Measurements from ENCODE around the gene STX17. TPM values are rescaled to one million over a fixed set of nuclear protein-coding genes. Genes with fewer than 3 reads are reported as not detected.

Gene STX17
- total and polyA plus RNA-seq, 2 donors (not counting 3 experiments of a cell fraction or from before 2014, with no cell fraction given), result 5.3 to 17.6 TPM

DNA sequence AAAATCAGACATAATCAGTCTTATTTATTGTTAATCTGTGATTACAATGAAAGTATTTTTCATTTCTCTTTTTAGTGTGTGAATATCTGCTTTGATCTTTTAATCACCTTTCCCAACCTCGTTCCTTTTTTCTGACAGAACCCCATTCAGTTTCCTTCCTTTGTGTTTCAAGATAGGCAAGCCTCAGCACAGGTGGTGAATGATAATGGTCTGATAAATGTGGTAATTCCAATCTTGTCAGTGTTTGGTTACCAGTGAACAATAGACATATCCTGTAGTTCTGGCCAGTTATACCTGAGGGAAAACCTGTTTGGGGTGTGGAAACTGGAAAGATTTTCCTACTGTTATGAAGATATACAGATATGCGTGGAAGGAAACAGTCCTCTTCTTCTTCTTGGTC lies 13.5 kb downstream of the STX17 start:
- Histone ChIP-seq H3K4me1 (ENCODE audit: control insufficient read depth, extremely low read depth, insufficient read depth, low read length) (no peaks in the 10 kb centered on the region), H3K27me3 (ENCODE audit: control insufficient read depth in 2 of 2, insufficient read depth in 2 of 2, low read length in 2 of 2) (no peaks in the 10 kb centered on the region), H3K9me3 (replicated peaks; ENCODE audit: control insufficient read depth, insufficient read depth, low read length) (no peaks in the 10 kb centered on the region), H3K4me2 (ENCODE audit: insufficient read depth, low read length) (no peak overlapping the region), H2AFZ (ENCODE audit: low read depth, low read length) (no peak overlapping the region), H3K9ac (replicated peaks; ENCODE audit: extremely low read depth, insufficient read depth, low read length) (no peak overlapping the region), H3K9me1 (replicated peaks; ENCODE audit: control insufficient read depth, extremely low read depth, insufficient read depth, low read length) (no peaks in the 10 kb centered on the region), H3K36me3 (ENCODE audit: control insufficient read depth in 2 of 2, extremely low read depth in 1 of 2, insufficient read depth in 2 of 2, low read length in 2 of 2) (peaks cover 0 to 5% of the 10 kb centered on the region in 2 experiments), H3K79me2 (ENCODE audit: control insufficient read depth, insufficient read depth, low read length) (no peaks in the 10 kb centered on the region), H3K27ac (ENCODE audit: insufficient read depth, low read depth, low read length) (no peak overlapping the region), H3K4me3 (replicated peaks in 1 of 3; ENCODE audit: insufficient read depth in 1 of 3, low read depth in 1 of 3, low read length in 3 of 3) (no peak overlapping the region), H4K20me1 (replicated peaks; ENCODE audit: control insufficient read depth, extremely low read depth, insufficient read depth, low read length) (no peaks in the 10 kb centered on the region)
- TF ChIP-seq FOS (IDR thresholded peaks at IDR 0.05; ENCODE audit: borderline replicate concordance, insufficient read depth, low read length) (no peak), POLR2A (IDR thresholded peaks at IDR 0.05; ENCODE audit: low read depth, low read length) (no peak), EZH2 (IDR thresholded peaks at IDR 0.05; ENCODE audit: borderline replicate concordance, low read depth, low read length, severe bottlenecking) (no peak), MYC (IDR thresholded peaks at IDR 0.05; ENCODE audit: low read depth, low read length) (no peak), GATA2 (IDR thresholded peaks at IDR 0.05; ENCODE audit: insufficient read depth, insufficient read length, low read depth, low read length) (no peak), POLR2AphosphoS5 (IDR thresholded peaks at IDR 0.05; ENCODE audit: insufficient read depth, low read depth, low read length) (no peak), JUN (IDR thresholded peaks at IDR 0.05; ENCODE audit: borderline replicate concordance, insufficient read depth, insufficient read length, low read depth) (no peak)
- TF ChIP-seq, protein P1, sequence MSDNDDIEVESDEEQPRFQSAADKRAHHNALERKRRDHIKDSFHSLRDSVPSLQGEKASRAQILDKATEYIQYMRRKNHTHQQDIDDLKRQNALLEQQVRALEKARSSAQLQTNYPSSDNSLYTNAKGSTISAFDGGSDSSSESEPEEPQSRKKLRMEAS (IDR thresholded peaks at IDR 0.05; ENCODE audit: insufficient read depth, insufficient read length), result no peak
- TF ChIP-seq, protein P2, sequence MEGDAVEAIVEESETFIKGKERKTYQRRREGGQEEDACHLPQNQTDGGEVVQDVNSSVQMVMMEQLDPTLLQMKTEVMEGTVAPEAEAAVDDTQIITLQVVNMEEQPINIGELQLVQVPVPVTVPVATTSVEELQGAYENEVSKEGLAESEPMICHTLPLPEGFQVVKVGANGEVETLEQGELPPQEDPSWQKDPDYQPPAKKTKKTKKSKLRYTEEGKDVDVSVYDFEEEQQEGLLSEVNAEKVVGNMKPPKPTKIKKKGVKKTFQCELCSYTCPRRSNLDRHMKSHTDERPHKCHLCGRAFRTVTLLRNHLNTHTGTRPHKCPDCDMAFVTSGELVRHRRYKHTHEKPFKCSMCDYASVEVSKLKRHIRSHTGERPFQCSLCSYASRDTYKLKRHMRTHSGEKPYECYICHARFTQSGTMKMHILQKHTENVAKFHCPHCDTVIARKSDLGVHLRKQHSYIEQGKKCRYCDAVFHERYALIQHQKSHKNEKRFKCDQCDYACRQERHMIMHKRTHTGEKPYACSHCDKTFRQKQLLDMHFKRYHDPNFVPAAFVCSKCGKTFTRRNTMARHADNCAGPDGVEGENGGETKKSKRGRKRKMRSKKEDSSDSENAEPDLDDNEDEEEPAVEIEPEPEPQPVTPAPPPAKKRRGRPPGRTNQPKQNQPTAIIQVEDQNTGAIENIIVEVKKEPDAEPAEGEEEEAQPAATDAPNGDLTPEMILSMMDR (IDR thresholded peaks at IDR 0.05; ENCODE audit: extremely low read depth in 1 of 2, insufficient read depth in 1 of 2, low read depth in 1 of 2, low read length in 2 of 2), result no peak
- ChIA-PET CTCF (interaction anchor here (1.2 to 2.2 kb wide), 2 partner anchors 17 to 91 kb away, joined by 3 to 6 read pairs; no protein-coding TSS in a partner anchor), POLR2A (no interaction called here)
- intact Hi-C loops (cut with micrococcal nuclease) (no loop called here), dilution Hi-C loops (cut with MboI; ENCODE audit: extremely low pct_ligation_motif_present, low sequenced_read_pairs) (no loop called here)
- BruUV-seq (replicated peaks), result no TSS peak
- FAIRE-seq, result no peak
- no peak for DNase-seq (ENCODE audit: low read depth, low spot score)
